Erythroblast (primary cell): ENCODE data around the gene CTU2.

Experiments used
- GATA1 ChIP-seq: IDR thresholded peaks from 2 replicates; pipeline ENCODE4 v1.6.1; 2011; ENCODE audit warnings: low read depth, mild to moderate bottlenecking, control low read depth, low read length, moderate library complexity
- POLR2A ChIP-seq: IDR thresholded peaks from 2 replicates; pipeline ENCODE4 v1.6.1; 2011; ENCODE audit warnings: mild to moderate bottlenecking, low read length

GRCh38 chr16:88744577-88745521 is 38.5 kb downstream of the CTU2 start:
- TF ChIP-seq POLR2A = no peak
- no peak for TF ChIP-seq GATA1
